ENCODE results near the gene CTNNA3. TPM values are rescaled to one million over a fixed set of nuclear protein-coding genes. Genes with fewer than 3 reads are reported as not detected.

Gene CTNNA3
- total RNA-seq, 1 experiment from 2014 or later: 0.85 TPM

- BruUV-seq (replicated peaks): no TSS peak
- intact Hi-C loops (cut with micrococcal nuclease; ENCODE audit: unreplicated experiment) (no loop called here), in situ Hi-C loops (cut with HindIII; ENCODE audit: low pct_unique_long_range_greater_than_20kb, low sequenced_read_pairs) (no loop called here)
- CTCF ChIA-PET: no interaction called here
- no peaks in the 10 kb centered on the region for H3K4me1 ChIP-seq (ENCODE audit: control insufficient read depth, insufficient read depth, low read length)
- no peak for ATAC-seq
- no peak overlapping the region for H3K27ac ChIP-seq (ENCODE audit: low read length)
- TF ChIP-seq REST (IDR thresholded peaks at IDR 0.05; ENCODE audit: insufficient read depth in 1 of 2, low read depth in 2 of 2, low read length in 1 of 2) (no peak), TCF7L2 (IDR thresholded peaks at IDR 0.05; ENCODE audit: low read depth, low read length) (no peak), SIN3A (IDR thresholded peaks at IDR 0.05; ENCODE audit: borderline replicate concordance, insufficient read depth, low read depth, low read length) (no peak)
- H3K4me3 ChIP-seq (ENCODE audit: low read depth in 2 of 2, low read length in 2 of 2): no peak overlapping the region
- no peak for DNase-seq (ENCODE audit: low read depth, low spot score)
- H3K27me3 ChIP-seq (ENCODE audit: control insufficient read depth, insufficient read depth, low read length): peaks cover 16% of the 10 kb centered on the region; the same call in 1 of the 2 replicates
- H3K36me3 ChIP-seq (ENCODE audit: control insufficient read depth, insufficient read depth, low read length): no peaks in the 10 kb centered on the region
- POLR2A ChIA-PET: no interaction called here
- no peaks in the 10 kb centered on the region for H3K9me3 ChIP-seq (ENCODE audit: control insufficient read depth, insufficient read depth, low read depth, low read length)
Observed at GRCh38 chr10:67733511-67733910, 37.5 kb upstream of the CTNNA3 start.

GRCh38 chr10:67725567-67725966, 29.6 kb upstream of the CTNNA3 start:
- H3K27ac ChIP-seq (ENCODE audit: low read length): no peak overlapping the region
- ChIA-PET POLR2A (no interaction called here), CTCF (no interaction called here)
- H3K27me3 ChIP-seq (ENCODE audit: control insufficient read depth, insufficient read depth, low read length): peaks cover 11% of the 10 kb centered on the region; the same call in 1 of the 2 replicates
- no peaks in the 10 kb centered on the region for H3K4me1 ChIP-seq (ENCODE audit: control insufficient read depth, insufficient read depth, low read length)
- no peaks in the 10 kb centered on the region for H3K9me3 ChIP-seq (ENCODE audit: control insufficient read depth, insufficient read depth, low read depth, low read length)
- DNase-seq (ENCODE audit: low read depth, low spot score) (no peak), ATAC-seq (no peak)
- in situ Hi-C loops (cut with HindIII; ENCODE audit: low pct_unique_long_range_greater_than_20kb, low sequenced_read_pairs) (no loop called here), intact Hi-C loops (cut with micrococcal nuclease; ENCODE audit: unreplicated experiment) (no loop called here)
- TF ChIP-seq SIN3A (IDR thresholded peaks at IDR 0.05; ENCODE audit: borderline replicate concordance, insufficient read depth, low read depth, low read length) (no peak), TCF7L2 (IDR thresholded peaks at IDR 0.05; ENCODE audit: low read depth, low read length) (no peak), REST (IDR thresholded peaks at IDR 0.05; ENCODE audit: insufficient read depth in 1 of 2, low read depth in 2 of 2, low read length in 1 of 2) (no peak), POLR2AphosphoS5 (IDR thresholded peaks at IDR 0.05; ENCODE audit: low read depth, low read length) (no peak), CTCF (IDR thresholded peaks at IDR 0.05) (no peak)
- BruUV-seq (replicated peaks): no TSS peak
- H3K36me3 ChIP-seq (ENCODE audit: control insufficient read depth, insufficient read depth, low read length): no peaks in the 10 kb centered on the region; the same call in 1 of the 2 replicates
- no peak overlapping the region for H3K4me3 ChIP-seq (ENCODE audit: low read depth in 2 of 2, low read length in 2 of 2)
